RWPE2 (cell line): ENCODE measurements around the gene RHEX.

ENCODE experiments used
- ATAC-seq: fragments of 200-7000 bp; cut with Tn5 transposase; 3 replicates; pipeline ENCODE4 v1.9.1; 2021; ENCODE audit warnings: low read depth
- DNase-seq: peaks from one replicate; pipeline ENCODE4 v3.0.0-alpha.2; 2020; ENCODE audit warnings: low spot score
- H3K27ac ChIP-seq: fragments of 450-650 bp; 2 replicates; pipeline ENCODE4 v1.5.1; 2017; ENCODE audit warnings: mild to moderate bottlenecking; ENCODE audit not compliant: poor library complexity, severe bottlenecking
- H3K27me3 ChIP-seq: fragments of 250-450 bp; sonication (Bioruptor Pico); 2 replicates; pipeline ENCODE4 v1.5.1; 2021; ENCODE audit warnings: mild to moderate bottlenecking, moderate library complexity; ENCODE audit not compliant: insufficient read depth, poor library complexity, severe bottlenecking
- H3K36me3 ChIP-seq: fragments of 250-450 bp; sonication (Bioruptor Pico); 2 replicates; pipeline ENCODE4 v1.5.1; 2020; ENCODE audit warnings: low read depth, mild to moderate bottlenecking, moderate library complexity
- H3K4me1 ChIP-seq: fragments of 250-450 bp; sonication (Bioruptor Pico); 2 replicates; pipeline ENCODE4 v1.5.1; 2021; ENCODE audit warnings: mild to moderate bottlenecking, moderate library complexity; ENCODE audit not compliant: insufficient read depth, poor library complexity, severe bottlenecking
- H3K4me3 ChIP-seq: fragments of 250-450 bp; sonication (Bioruptor Pico); 2 replicates; pipeline ENCODE4 v1.5.1; 2021; ENCODE audit warnings: mild to moderate bottlenecking, moderate library complexity; ENCODE audit not compliant: severe bottlenecking
- H3K9me3 ChIP-seq: fragments of 250-450 bp; sonication (Bioruptor Pico); 2 replicates; pipeline ENCODE4 v1.5.1; 2021; ENCODE audit warnings: mild to moderate bottlenecking, moderate library complexity; ENCODE audit not compliant: severe bottlenecking
- TF ChIP-seq, protein P1 (sequence below): fragments of 450-650 bp; IDR thresholded peaks from one replicate; pipeline ENCODE4 v1.5.1; 2017; ENCODE audit warnings: mild to moderate bottlenecking, moderate library complexity; ENCODE audit not compliant: poor library complexity, severe bottlenecking

The RHEX gene

DNA sequence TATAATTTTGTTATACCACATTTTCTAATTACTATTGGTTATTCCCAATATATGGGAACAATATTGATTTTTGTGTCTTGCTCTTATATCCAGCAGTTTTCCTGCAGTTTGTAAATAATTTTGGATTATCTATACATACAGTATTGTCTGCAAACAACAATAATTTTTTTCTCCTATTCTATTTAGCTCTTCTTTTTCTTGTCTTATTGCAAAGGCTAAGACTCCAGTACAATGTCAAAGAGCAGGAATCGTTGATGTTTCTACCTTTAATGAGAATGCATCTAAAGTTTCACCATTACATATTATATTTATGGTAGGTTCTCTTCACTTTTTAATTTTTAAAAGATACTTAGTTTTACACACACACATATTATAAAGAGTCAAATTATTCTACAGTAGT is 68.3 kb downstream of the RHEX start:
- Histone ChIP-seq H3K27me3 (peaks cover 12% of the 10 kb centered on the region), H3K4me1 (no peaks in the 10 kb centered on the region), H3K27ac (no peak overlapping the region), H3K9me3 (peaks cover 11% of the 10 kb centered on the region), H3K36me3 (no peaks in the 10 kb centered on the region), H3K4me3 (no peak overlapping the region)
- TF ChIP-seq, protein P1, sequence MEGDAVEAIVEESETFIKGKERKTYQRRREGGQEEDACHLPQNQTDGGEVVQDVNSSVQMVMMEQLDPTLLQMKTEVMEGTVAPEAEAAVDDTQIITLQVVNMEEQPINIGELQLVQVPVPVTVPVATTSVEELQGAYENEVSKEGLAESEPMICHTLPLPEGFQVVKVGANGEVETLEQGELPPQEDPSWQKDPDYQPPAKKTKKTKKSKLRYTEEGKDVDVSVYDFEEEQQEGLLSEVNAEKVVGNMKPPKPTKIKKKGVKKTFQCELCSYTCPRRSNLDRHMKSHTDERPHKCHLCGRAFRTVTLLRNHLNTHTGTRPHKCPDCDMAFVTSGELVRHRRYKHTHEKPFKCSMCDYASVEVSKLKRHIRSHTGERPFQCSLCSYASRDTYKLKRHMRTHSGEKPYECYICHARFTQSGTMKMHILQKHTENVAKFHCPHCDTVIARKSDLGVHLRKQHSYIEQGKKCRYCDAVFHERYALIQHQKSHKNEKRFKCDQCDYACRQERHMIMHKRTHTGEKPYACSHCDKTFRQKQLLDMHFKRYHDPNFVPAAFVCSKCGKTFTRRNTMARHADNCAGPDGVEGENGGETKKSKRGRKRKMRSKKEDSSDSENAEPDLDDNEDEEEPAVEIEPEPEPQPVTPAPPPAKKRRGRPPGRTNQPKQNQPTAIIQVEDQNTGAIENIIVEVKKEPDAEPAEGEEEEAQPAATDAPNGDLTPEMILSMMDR, result no peak
- no peak for DNase-seq
- ATAC-seq, result no peak

DNA sequence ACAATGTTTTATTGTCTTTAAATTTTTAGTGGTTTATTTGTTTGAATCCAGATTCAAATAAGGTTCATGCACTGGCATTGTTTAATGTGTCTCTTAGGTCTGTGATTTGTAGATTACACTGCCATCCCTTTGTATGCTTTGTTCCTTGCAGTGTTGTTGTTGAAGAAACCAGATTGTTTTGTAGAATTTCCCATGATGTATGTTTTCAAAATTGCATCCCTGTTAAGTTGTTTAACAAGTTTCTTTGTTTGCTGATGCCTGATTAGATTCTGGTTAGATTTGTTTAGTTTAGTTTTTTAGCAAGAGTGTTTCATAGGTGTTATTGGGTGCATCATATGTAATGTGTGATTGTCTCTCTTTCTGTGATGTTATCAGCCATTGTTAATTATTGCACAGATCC is 69.7 kb downstream of the RHEX start:
- ATAC-seq (no peak), DNase-seq (no peak)
- no peak overlapping the region for H3K4me3 ChIP-seq
- TF ChIP-seq, protein P1, result no peak
- no peaks in the 10 kb centered on the region for H3K4me1 ChIP-seq
- peaks cover 11% of the 10 kb centered on the region for H3K9me3 ChIP-seq
- no peaks in the 10 kb centered on the region for H3K36me3 ChIP-seq
- peaks cover 7% of the 10 kb centered on the region for H3K27me3 ChIP-seq
- no peak overlapping the region for H3K27ac ChIP-seq

DNA sequence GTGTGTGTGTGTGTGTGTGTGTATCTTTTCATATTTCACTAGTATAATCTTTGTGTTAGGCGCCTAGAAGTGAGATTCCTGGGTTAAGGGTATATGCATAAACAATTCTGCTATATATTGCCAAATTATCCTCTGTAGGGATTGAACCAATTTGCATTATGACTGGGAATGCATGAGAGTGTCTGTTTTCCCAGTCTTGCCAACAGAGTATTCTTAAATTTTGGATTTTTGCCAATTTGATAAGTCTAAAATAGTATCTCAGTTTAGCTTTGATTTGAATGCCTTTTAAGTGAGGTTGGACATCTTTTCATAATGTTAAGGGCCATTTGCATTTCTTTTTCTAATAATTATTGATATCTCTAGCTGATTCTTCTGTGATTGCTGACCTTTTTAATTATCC is 72.4 kb downstream of the RHEX start:
- peaks cover 11% of the 10 kb centered on the region for H3K9me3 ChIP-seq
- H3K4me3 ChIP-seq, result no peak overlapping the region
- TF ChIP-seq, protein P1, result no peak
- ATAC-seq (no peak), DNase-seq (no peak)
- no peak overlapping the region for H3K27ac ChIP-seq
- H3K4me1 ChIP-seq, result no peaks in the 10 kb centered on the region
- H3K27me3 ChIP-seq, result no peaks in the 10 kb centered on the region
- H3K36me3 ChIP-seq, result no peaks in the 10 kb centered on the region

DNA sequence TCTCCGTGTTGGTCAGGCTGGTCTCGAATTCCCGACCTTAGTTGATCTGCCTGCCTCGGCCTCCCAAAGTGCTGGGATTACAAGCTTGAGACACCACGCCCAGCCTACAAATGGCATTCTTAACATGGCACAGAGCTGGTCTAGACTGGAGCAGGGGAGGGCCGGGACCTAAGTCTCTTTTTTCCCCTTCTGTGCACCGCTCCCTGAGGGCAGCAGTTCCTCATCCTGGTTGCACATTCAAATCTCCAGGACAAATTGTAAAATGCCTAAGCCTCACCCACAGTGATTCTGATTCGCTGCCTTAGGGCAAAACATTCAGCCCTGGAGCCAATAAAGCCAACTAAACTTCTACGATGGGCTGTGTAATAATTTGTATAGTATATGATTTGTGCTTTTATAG is 74.4 kb downstream of the RHEX start:
- Histone ChIP-seq H3K9me3 (no peaks in the 10 kb centered on the region), H3K36me3 (no peaks in the 10 kb centered on the region), H3K4me3 (no peak overlapping the region), H3K27me3 (no peaks in the 10 kb centered on the region), H3K4me1 (no peaks in the 10 kb centered on the region), H3K27ac (no peak overlapping the region)
- TF ChIP-seq, protein P1, result no peak
- no peak for ATAC-seq
- no peak for DNase-seq

DNA sequence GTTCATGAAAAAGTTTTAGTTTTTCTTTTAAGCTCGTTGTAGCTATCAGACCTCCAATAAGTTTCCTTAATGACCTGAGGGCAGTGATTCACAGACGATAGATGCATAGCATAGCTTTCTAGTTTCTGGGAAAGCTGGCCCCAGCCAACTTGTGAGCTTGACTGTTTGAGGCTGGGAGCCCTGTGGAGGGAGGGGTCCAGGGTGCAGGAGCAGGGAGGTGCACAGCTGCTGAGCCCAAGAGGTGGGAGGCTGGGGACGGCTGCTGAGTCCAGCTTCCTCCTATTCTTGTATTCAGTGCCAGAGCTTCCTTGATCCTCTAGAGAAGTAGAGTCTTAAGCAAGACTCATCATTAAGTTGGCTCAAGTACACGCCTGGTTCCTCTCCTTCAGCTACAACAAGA is 75.2 kb downstream of the RHEX start:
- Histone ChIP-seq H3K4me3 (no peak overlapping the region), H3K36me3 (no peaks in the 10 kb centered on the region), H3K27ac (no peak overlapping the region), H3K27me3 (no peaks in the 10 kb centered on the region), H3K9me3 (no peaks in the 10 kb centered on the region), H3K4me1 (no peaks in the 10 kb centered on the region)
- DNase-seq (no peak), ATAC-seq (peak; percentile 58; the same call in 2 of the 3 replicates)
- TF ChIP-seq, protein P1, result no peak
